GM12874 (cell line): ENCODE measurements around the gene KCNJ16.

Experiments
- TF ChIP-seq, protein P1 (sequence below): IDR thresholded peaks from 2 replicates; pipeline ENCODE4 v1.5.1; 2011; ENCODE audit warnings: low read depth, mild to moderate bottlenecking, control low read depth, low read length, moderate library complexity; ENCODE audit not compliant: insufficient read depth

KCNJ16 gene

GRCh38 chr17:70089513-70090148, 14.6 kb downstream of the KCNJ16 start:
- TF ChIP-seq, protein P1, sequence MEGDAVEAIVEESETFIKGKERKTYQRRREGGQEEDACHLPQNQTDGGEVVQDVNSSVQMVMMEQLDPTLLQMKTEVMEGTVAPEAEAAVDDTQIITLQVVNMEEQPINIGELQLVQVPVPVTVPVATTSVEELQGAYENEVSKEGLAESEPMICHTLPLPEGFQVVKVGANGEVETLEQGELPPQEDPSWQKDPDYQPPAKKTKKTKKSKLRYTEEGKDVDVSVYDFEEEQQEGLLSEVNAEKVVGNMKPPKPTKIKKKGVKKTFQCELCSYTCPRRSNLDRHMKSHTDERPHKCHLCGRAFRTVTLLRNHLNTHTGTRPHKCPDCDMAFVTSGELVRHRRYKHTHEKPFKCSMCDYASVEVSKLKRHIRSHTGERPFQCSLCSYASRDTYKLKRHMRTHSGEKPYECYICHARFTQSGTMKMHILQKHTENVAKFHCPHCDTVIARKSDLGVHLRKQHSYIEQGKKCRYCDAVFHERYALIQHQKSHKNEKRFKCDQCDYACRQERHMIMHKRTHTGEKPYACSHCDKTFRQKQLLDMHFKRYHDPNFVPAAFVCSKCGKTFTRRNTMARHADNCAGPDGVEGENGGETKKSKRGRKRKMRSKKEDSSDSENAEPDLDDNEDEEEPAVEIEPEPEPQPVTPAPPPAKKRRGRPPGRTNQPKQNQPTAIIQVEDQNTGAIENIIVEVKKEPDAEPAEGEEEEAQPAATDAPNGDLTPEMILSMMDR, result no peak

DNA sequence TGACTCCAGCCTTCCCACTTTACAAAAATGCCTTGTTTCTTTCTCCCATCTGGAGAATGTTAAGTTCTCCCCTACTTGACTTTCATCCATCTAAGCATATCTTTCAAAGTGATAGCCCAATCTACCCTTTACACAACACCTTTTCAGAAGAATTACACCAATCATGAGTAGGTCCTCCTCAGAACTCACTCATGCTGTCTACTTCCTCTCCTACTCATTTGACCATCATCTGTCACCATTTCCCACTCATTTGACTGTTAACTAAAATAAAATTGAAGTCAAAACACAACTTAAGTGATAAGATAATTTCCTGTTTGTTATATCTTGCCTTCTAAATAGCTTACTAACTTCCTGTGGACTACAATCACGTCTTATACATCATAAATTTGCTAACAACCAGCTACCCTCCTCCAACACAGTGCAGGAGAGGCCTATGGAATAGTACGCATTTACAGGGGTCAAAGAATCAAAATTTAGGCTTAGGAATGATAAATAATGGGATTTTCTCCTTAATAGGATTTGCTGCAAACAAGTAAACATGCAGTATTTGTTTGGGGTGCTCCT, 16.1 kb downstream of the KCNJ16 start:
- TF ChIP-seq, protein P1, result no peak

- TF ChIP-seq, protein P1, result no peak
Measured at GRCh38 chr17:70091696-70092095, 16.7 kb downstream of the KCNJ16 start.

GRCh38 chr17:70093163-70093562, 18.1 kb downstream of the KCNJ16 start:
- TF ChIP-seq, protein P1, result no peak

- TF ChIP-seq, protein P1, result no peak
Measured at GRCh38 chr17:70095455-70095854, 20.4 kb downstream of the KCNJ16 start.

- TF ChIP-seq, protein P1, result no peak
Measured at GRCh38 chr17:70096861-70097260, 21.8 kb downstream of the KCNJ16 start.

DNA sequence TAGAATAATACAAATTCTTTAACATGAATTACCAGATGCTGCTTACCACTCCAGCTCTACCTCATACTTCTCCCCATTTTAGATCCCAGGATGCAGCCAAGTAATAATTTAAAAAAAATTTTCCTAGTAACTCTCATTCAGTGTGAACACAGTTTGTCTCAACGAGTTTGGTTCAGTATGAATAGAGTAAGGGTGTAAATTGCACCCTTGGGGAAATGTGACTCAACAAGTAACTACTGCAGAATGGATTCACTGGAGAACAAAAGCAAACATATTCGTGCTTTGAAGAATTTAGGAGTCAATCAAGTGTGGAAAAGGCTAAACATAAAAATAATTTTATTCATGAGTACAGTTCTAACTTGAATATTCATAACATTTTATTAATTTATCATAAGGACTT, 23.0 kb downstream of the KCNJ16 start:
- TF ChIP-seq, protein P1, result no peak

DNA sequence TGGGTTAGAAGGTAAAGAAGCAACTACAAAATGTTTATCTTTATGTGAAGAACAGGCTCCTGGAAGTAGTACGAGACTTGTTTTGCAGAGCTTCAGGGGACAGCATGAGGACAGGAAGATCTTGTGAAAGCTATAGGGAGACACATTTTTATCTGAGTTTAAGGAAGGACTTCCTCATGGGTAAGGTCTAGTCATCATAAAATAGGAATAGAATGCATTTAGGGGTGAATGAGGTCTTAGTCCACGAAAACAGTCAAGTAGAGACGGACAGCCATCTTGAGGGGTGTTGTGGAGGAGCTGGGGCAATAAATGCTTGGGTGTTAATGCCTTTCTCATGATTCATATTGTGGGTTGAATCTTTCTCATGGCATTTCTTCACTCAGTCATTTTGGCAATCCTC, 24.3 kb downstream of the KCNJ16 start:
- TF ChIP-seq, protein P1, result no peak
